ENCODE measurements around the gene PITPNC1.
"Not testable (repeated sequence)": the region's sequence is repeated elsewhere in the genome, so short reads cannot be mapped to it uniquely, and the experiment has no call there.

The PITPNC1 gene

GRCh38 chr17:67514998-67515397, 137.9 kb downstream of the PITPNC1 start:
- no peak for DNase-seq (ENCODE audit: low read depth in 2 of 2)

GRCh38 chr17:67515490-67516083, 138.5 kb downstream of the PITPNC1 start:
- DNase-seq (ENCODE audit: low read depth in 2 of 2): no peak

- not testable (repeated sequence) for DNase-seq (ENCODE audit: low read depth in 2 of 2)
These were observed 139.5 kb downstream of the PITPNC1 start for GRCh38 chr17:67516571-67516970.

GRCh38 chr17:67517325-67517724, 140.2 kb downstream of the PITPNC1 start:
- no peak for DNase-seq (ENCODE audit: low read depth in 2 of 2)

GRCh38 chr17:67518876-67519275, 141.8 kb downstream of the PITPNC1 start:
- DNase-seq (ENCODE audit: low read depth in 2 of 2): no peak

- DNase-seq (ENCODE audit: low read depth in 2 of 2): no peak
These were observed 142.7 kb downstream of the PITPNC1 start for GRCh38 chr17:67519801-67520251.

GRCh38 chr17:67520252-67520906, 143.3 kb downstream of the PITPNC1 start:
- DNase-seq (ENCODE audit: low read depth in 2 of 2): no peak

- no peak for DNase-seq (ENCODE audit: low read depth in 2 of 2)
These were observed 144.1 kb downstream of the PITPNC1 start for GRCh38 chr17:67520916-67521774.

- DNase-seq (ENCODE audit: low read depth in 2 of 2): no peak
These were observed 144.6 kb downstream of the PITPNC1 start for GRCh38 chr17:67521775-67522069.

- DNase-seq (ENCODE audit: low read depth in 2 of 2): no peak
These were observed 146.0 kb downstream of the PITPNC1 start for GRCh38 chr17:67523101-67523500.

GRCh38 chr17:67525239-67526135, 148.4 kb downstream of the PITPNC1 start:
- no peak for DNase-seq (ENCODE audit: low read depth in 2 of 2)

GRCh38 chr17:67526700-67527099, 149.6 kb downstream of the PITPNC1 start:
- no peak for DNase-seq (ENCODE audit: low read depth in 2 of 2)

GRCh38 chr17:67528751-67529436, 151.8 kb downstream of the PITPNC1 start:
- DNase-seq (ENCODE audit: low read depth in 2 of 2): no peak

GRCh38 chr17:67531291-67531690, 154.2 kb downstream of the PITPNC1 start:
- DNase-seq (ENCODE audit: low read depth in 2 of 2): no peak

- no peak for DNase-seq (ENCODE audit: low read depth in 2 of 2)
These were observed 155.3 kb downstream of the PITPNC1 start for GRCh38 chr17:67532326-67532871.

- DNase-seq (ENCODE audit: low read depth in 2 of 2): no peak
These were observed 157.9 kb downstream of the PITPNC1 start for GRCh38 chr17:67534941-67535340.

GRCh38 chr17:67542219-67543114, 165.4 kb downstream of the PITPNC1 start:
- DNase-seq (ENCODE audit: low read depth in 2 of 2): no peak

- no peak for DNase-seq (ENCODE audit: low read depth in 2 of 2)
These were observed 167.4 kb downstream of the PITPNC1 start for GRCh38 chr17:67544364-67544955.
